Retinal pigment epithelial cell (primary cell): ENCODE data around the gene MPRIP.
"Not testable (repeated sequence)": the region's sequence is repeated elsewhere in the genome, so short reads cannot be mapped to it uniquely, and the experiment has no call there.

Source experiments
- DNase-seq: peaks from one replicate; pipeline ENCODE4 v3.0.0-alpha.2; 2010; ENCODE audit warnings: low read depth
- H3K4me3 ChIP-seq: 2 replicates; pipeline ENCODE4 v1.5.1; 2011; ENCODE audit warnings: mild to moderate bottlenecking, low read length, control low read depth, moderate library complexity
- TF ChIP-seq, protein P1 (sequence below): conservative IDR thresholded peaks from 2 replicates; pipeline ENCODE4 v1.5.1; 2011; ENCODE audit warnings: low read depth, low read length, control low read depth, inconsistent platforms

The MPRIP gene

GRCh38 chr17:17156511-17156910, 114.3 kb downstream of the MPRIP start:
- H3K4me3 ChIP-seq: no peak overlapping the region
- DNase-seq: no peak
- TF ChIP-seq, protein P1, sequence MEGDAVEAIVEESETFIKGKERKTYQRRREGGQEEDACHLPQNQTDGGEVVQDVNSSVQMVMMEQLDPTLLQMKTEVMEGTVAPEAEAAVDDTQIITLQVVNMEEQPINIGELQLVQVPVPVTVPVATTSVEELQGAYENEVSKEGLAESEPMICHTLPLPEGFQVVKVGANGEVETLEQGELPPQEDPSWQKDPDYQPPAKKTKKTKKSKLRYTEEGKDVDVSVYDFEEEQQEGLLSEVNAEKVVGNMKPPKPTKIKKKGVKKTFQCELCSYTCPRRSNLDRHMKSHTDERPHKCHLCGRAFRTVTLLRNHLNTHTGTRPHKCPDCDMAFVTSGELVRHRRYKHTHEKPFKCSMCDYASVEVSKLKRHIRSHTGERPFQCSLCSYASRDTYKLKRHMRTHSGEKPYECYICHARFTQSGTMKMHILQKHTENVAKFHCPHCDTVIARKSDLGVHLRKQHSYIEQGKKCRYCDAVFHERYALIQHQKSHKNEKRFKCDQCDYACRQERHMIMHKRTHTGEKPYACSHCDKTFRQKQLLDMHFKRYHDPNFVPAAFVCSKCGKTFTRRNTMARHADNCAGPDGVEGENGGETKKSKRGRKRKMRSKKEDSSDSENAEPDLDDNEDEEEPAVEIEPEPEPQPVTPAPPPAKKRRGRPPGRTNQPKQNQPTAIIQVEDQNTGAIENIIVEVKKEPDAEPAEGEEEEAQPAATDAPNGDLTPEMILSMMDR: no peak

GRCh38 chr17:17157041-17157440, 114.8 kb downstream of the MPRIP start:
- TF ChIP-seq, protein P1: no peak
- no peak overlapping the region for H3K4me3 ChIP-seq
- DNase-seq: no peak

DNA sequence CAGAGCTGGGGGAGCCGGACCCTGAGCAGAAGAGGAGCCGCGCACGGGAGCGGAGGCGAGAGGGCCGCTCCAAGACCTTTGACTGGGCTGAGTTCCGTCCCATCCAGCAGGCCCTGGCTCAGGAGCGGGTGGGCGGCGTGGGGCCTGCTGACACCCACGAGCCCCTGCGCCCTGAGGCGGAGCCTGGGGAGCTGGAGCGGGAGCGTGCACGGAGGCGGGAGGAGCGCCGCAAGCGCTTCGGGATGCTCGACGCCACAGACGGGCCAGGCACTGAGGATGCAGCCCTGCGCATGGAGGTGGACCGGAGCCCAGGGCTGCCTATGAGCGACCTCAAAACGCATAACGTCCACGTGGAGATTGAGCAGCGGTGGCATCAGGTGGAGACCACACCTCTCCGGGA, 116.2 kb downstream of the MPRIP start:
- not testable (repeated sequence) for DNase-seq, H3K4me3 ChIP-seq

GRCh38 chr17:17159571-17159970, 117.3 kb downstream of the MPRIP start:
- no peak overlapping the region for H3K4me3 ChIP-seq
- DNase-seq: no peak
- TF ChIP-seq, protein P1: no peak

GRCh38 chr17:17161121-17161520, 118.9 kb downstream of the MPRIP start:
- TF ChIP-seq, protein P1: no peak
- DNase-seq: no peak

DNA sequence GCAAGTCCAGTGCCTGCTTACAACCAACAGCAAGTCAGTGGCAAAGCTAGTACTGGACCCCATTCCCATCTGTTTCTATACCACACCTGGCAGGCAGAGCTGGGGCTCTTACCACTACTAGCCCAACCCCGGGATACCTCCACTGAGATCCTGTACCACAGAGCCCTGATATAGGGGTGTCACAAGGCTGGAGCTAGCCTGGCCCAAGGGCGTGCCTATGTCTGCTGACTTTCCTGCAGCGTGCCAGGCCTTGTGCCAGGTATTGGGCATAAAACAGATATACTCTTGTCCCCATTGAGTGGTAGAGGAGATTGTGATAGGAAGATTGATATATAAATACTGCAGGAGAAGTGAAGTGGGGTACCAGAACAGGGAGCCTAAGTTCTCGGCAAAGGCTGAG, 119.5 kb downstream of the MPRIP start:
- TF ChIP-seq, protein P1: no peak
- H3K4me3 ChIP-seq: no peak overlapping the region
- DNase-seq: no peak

More at GRCh38 chr17:17161121-17161520, 118.9 kb downstream of the MPRIP start:
- no peak overlapping the region for H3K4me3 ChIP-seq

GRCh38 chr17:17164156-17164555, 121.9 kb downstream of the MPRIP start:
- H3K4me3 ChIP-seq: no peak overlapping the region
- TF ChIP-seq, protein P1: no peak
- DNase-seq: no peak

DNA sequence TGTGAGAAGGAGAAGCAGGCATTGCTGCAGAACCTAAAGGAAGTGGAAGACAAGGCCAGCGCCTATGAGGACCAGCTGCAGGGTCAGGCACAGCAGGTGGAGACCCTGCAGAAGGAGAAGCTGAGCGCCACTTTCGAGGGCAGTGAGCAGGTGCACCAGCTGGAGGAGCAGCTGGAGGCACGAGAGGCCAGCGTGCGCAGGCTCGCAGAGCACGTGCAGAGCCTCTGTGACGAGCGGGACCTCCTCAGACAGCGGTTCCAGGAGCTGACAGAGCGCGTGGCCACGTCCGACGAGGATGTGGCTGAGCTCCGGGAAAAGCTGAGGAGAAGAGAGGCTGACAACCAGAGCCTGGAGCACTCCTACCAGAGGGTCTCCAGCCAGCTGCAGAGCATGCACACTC, 122.4 kb downstream of the MPRIP start:
- H3K4me3 ChIP-seq: no peak overlapping the region
- TF ChIP-seq, protein P1: no peak
- no peak for DNase-seq
